Right lobe of liver (tissue), 6 donors: ENCODE measurements around the gene PRM2. TPM values are rescaled to one million over a fixed set of nuclear protein-coding genes. Genes with fewer than 3 reads are reported as not detected.

Experiments
- ATAC-seq, 4 donors: fragments of 200-7000 bp; cut with Tn5 transposase; one replicate each; pipeline ENCODE4 v1.9.1; 2020; ENCODE audit warnings: mild to moderate bottlenecking in 4 of 4, moderate library complexity in 4 of 4
- DNase-seq, 3 donors: peaks; one replicate each; pipeline ENCODE4 v3.0.0-alpha.2; 2020
- H3K27ac ChIP-seq, 3 donors: fragments of 200-600 bp; one replicate each; pipeline ENCODE4 v1.8.0; 2022
- H3K27me3 ChIP-seq, 2 donors: fragments of 200-600 bp; one replicate each; pipeline ENCODE4 v1.8.0; 2022
- H3K36me3 ChIP-seq, 4 donors: fragments of 200-600 bp; sonication (generic) in 1 of 4; one replicate each; pipeline versions ENCODE4 v1.5.1 to v1.8.0; 2017 to 2022; ENCODE audit warnings: control low read depth in 1 of 4
- H3K4me1 ChIP-seq, 4 donors: fragments of 200-600 bp; sonication (generic) in 1 of 4; one replicate each; pipeline versions ENCODE4 v1.5.1 to v1.8.0; 2017 to 2022; ENCODE audit warnings: control low read depth in 1 of 4
- H3K4me3 ChIP-seq, 3 donors: fragments of 200-600 bp; one replicate each; pipeline ENCODE4 v1.8.0; 2022
- H3K9me3 ChIP-seq, 4 donors: fragments of 200-600 bp; sonication (generic) in 1 of 4; one replicate each; pipeline versions ENCODE4 v1.5.1 to v1.8.0; 2017 to 2022; ENCODE audit warnings: control low read depth in 1 of 4
- CTCF ChIP-seq, 4 donors: fragments of 200-600 bp in 3 of 4; fragments of 450-650 bp in 1 of 4; IDR thresholded peaks; one replicate each; pipeline versions ENCODE4 v1.5.1 to v1.8.0; 2016 to 2022; ENCODE audit warnings: antibody characterized with exemption in 4 of 4, mild to moderate bottlenecking in 2 of 4
- POLR2A ChIP-seq: fragments of 450-650 bp; IDR thresholded peaks from one replicate; pipeline ENCODE4 v1.6.1; 2017; ENCODE audit warnings: antibody characterized with exemption, mild to moderate bottlenecking
- WGBS: methylation state at CpG from one replicate; pipeline ENCODE4 v1.1.6; 2018; ENCODE audit warnings: low coverage, low lambda C conversion rate; ENCODE audit not compliant: insufficient coverage; ENCODE audit errors: missing lambda C conversion rate; 5-methylcytosine and 5-hydroxymethylcytosine counted together
- intact Hi-C, 2 donors: fragments of 100-400 bp; cut with DNase I; formaldehyde crosslinking; loops; one replicate each; pipeline versions ENCODE4 v1.11.2 to v1.14.1; 2022
- total RNA-seq, 6 experiments: library from RNA; depleted of rRNA in 2 of 6; stranded (reverse); fragments of >200 nt in 2 of 6; fragmentation: NEBNext Ultra II Directional in 3 of 6; extraction: Animal tissue kit (Norgen Biotek cat#: 25700) in 3 of 6; gene quantifications; one replicate each; pipeline versions ENCODE4 v1.1.0 to v1.2.4, GENCODE V29; 2016 to 2023
- donor health status: DM: no; HTN: yes; CAD: no.
- donor health status: DM: no; HTN: no; CAD: no.
- donor health status: DM: no; HTN: no; CAD: no.
- donor health status: DM: no; HTN: yes; CAD: no.
- donor health status: DM: no; HTN: yes; CAD: no.

PRM2 gene
- total RNA-seq, 6 experiments from 2014 or later, result not detected

- WGBS, result 83% methylated on average over 9 of the region's 11 CpGs
- DNase-seq, result no peak
- Histone ChIP-seq H3K4me1 (peaks cover 0 to 16% (median 3%) of the 10 kb centered on the region in 4 donors), H3K36me3 (no peaks in the 10 kb centered on the region), H3K9me3 (no peaks in the 10 kb centered on the region), H3K27me3 (no peaks in the 10 kb centered on the region), H3K4me3 (no peak overlapping the region), H3K27ac (no peak overlapping the region)
- intact Hi-C loops, result no loop called here
- no peak for ATAC-seq
- no peak for TF ChIP-seq CTCF (IDR thresholded peaks at IDR 0.05)
- TF ChIP-seq POLR2A, result no peak
These were observed 765 bp upstream of the PRM2 start for GRCh38 chr16:11276896-11277593.

- H3K4me1 ChIP-seq, result peaks cover 0 to 14% (median under 1%) of the 10 kb centered on the region in 4 donors
- ATAC-seq, result no peak
- H3K36me3 ChIP-seq, result no peaks in the 10 kb centered on the region
- WGBS, result 97% methylated on average over 5 of the region's 7 CpGs
- no peaks in the 10 kb centered on the region for H3K27me3 ChIP-seq
- intact Hi-C loops, result no loop called here
- H3K4me3 ChIP-seq, result no peak overlapping the region
- TF ChIP-seq CTCF (IDR thresholded peaks at IDR 0.05), result no peak
- TF ChIP-seq POLR2A, result no peak
- H3K27ac ChIP-seq, result no peak overlapping the region
- H3K9me3 ChIP-seq, result no peaks in the 10 kb centered on the region
- no peak for DNase-seq
These were observed 1.3 kb downstream of the PRM2 start for GRCh38 chr16:11274964-11275363.

GRCh38 chr16:11273721-11274324, 2.5 kb downstream of the PRM2 start:
- H3K4me1 ChIP-seq, result peaks cover 0 to 2% (median 0%) of the 10 kb centered on the region in 4 donors
- 72% methylated on average over 2 of the region's 3 CpGs for WGBS
- H3K36me3 ChIP-seq, result no peaks in the 10 kb centered on the region
- DNase-seq (no peak), ATAC-seq (no peak)
- TF ChIP-seq POLR2A (no peak), CTCF (IDR thresholded peaks at IDR 0.05) (no peak)
- no peaks in the 10 kb centered on the region for H3K27me3 ChIP-seq
- H3K4me3 ChIP-seq, result no peak overlapping the region
- intact Hi-C loops, result no loop called here
- no peaks in the 10 kb centered on the region for H3K9me3 ChIP-seq
- H3K27ac ChIP-seq, result no peak overlapping the region

GRCh38 chr16:11272921-11273720, 3.2 kb downstream of the PRM2 start, which contains the start of gene PRM3:
Gene PRM3 (minus strand): TSS chr16:11273629. CDS start chr16:11273595, 34 bp downstream.
- Histone ChIP-seq H3K27me3 (no peaks in the 10 kb centered on the region), H3K4me1 (no peaks in the 10 kb centered on the region), H3K4me3 (no peak within 1 kb of the TSS), H3K9me3 (no peaks in the 10 kb centered on the region), H3K36me3 (no peaks in the 10 kb centered on the region), H3K27ac (no peak within 1 kb of the TSS)
- no peak for DNase-seq
- no peak for ATAC-seq
- no peak for TF ChIP-seq POLR2A
- 77% methylated on average over 16 of the region's 30 CpGs for WGBS
- intact Hi-C loops, result no loop called here
